HG02943 (cell line): Measurements from ENCODE around the gene TIPRL.
"Not testable (repeated sequence)": the region's sequence is repeated elsewhere in the genome, so short reads cannot be mapped to it uniquely, and the experiment has no call there.

ENCODE experiments used
- ATAC-seq: cut with Tn5 transposase; IDR thresholded peaks from one replicate; pipeline ENCODE4 v1.9.1; 2021; ENCODE audit warnings: mild to moderate bottlenecking, low read depth, moderate library complexity; ENCODE audit not compliant: unreplicated experiment

The TIPRL gene

GRCh38 chr1:168178638-168179437 lies at the start of gene TIPRL:
TIPRL (plus strand) TSS chr1:168178962; CDS start chr1:168179078, 116 bp downstream.
- ATAC-seq, result peak; percentile 96

GRCh38 chr1:168129933-168130332 lies 48.8 kb upstream of the TIPRL start:
- no peak for ATAC-seq

GRCh38 chr1:168134132-168134531 lies 44.6 kb upstream of the TIPRL start:
- ATAC-seq, result no peak

- ATAC-seq, result no peak
Observed at GRCh38 chr1:168134642-168135041, 44.1 kb upstream of the TIPRL start.

GRCh38 chr1:168135116-168135920 lies 43.4 kb upstream of the TIPRL start:
- no peak for ATAC-seq

- no peak for ATAC-seq
Observed at GRCh38 chr1:168135921-168136708, 42.6 kb upstream of the TIPRL start.

GRCh38 chr1:168136709-168137514 lies 41.9 kb upstream of the TIPRL start, which contains the start of gene GPR161:
GPR161 (minus strand) TSS chr1:168136930; CDS start chr1:168104850, 32,080 bp downstream.
- ATAC-seq, result no peak

GRCh38 chr1:168137515-168137821 lies 41.3 kb upstream of the TIPRL start:
- no peak for ATAC-seq

GRCh38 chr1:168138134-168138533 lies 40.6 kb upstream of the TIPRL start:
- ATAC-seq, result no peak

- no peak for ATAC-seq
Observed at GRCh38 chr1:168139070-168139469, 39.7 kb upstream of the TIPRL start.

- ATAC-seq, result no peak
Observed at GRCh38 chr1:168141871-168142385, 36.8 kb upstream of the TIPRL start.

GRCh38 chr1:168145184-168146159 lies 33.3 kb upstream of the TIPRL start:
- no peak for ATAC-seq

GRCh38 chr1:168146160-168146539 lies 32.6 kb upstream of the TIPRL start:
- ATAC-seq, result no peak

- ATAC-seq, result no peak
Observed at GRCh38 chr1:168146626-168147025, 32.1 kb upstream of the TIPRL start.

- no peak for ATAC-seq
Observed at GRCh38 chr1:168148916-168149315, 29.8 kb upstream of the TIPRL start.

- no peak for ATAC-seq
Observed at GRCh38 chr1:168150283-168150682, 28.5 kb upstream of the TIPRL start.

- no peak for ATAC-seq
Observed at GRCh38 chr1:168151935-168152334, 26.8 kb upstream of the TIPRL start.

- ATAC-seq, result not testable (repeated sequence)
Observed at GRCh38 chr1:168154707-168155106, 24.1 kb upstream of the TIPRL start.

- ATAC-seq, result no peak
Observed at GRCh38 chr1:168155910-168156309, 22.9 kb upstream of the TIPRL start.
